SK-N-SH (cell line): ENCODE measurements around the gene PDGFC. TPM values are rescaled to one million over a fixed set of nuclear protein-coding genes. Genes with fewer than 3 reads are reported as not detected.
A peak's percentile ranks its signal among the peaks of the same experiment; 100 is the strongest.
"Not testable (repeated sequence)": the region's sequence is repeated elsewhere in the genome, so short reads cannot be mapped to it uniquely, and the experiment has no call there.

Experiments
- CTCF ChIA-PET: fragments of 300-600, 350-600 bp; formaldehyde crosslinking; extraction: SDS; loops from one replicate; lab custom pipeline; 2021; lab: Yijun Ruan, JAX
- POLR2A ChIA-PET: fragments of 350-600 bp; sonication (Branson Sonifier 250); formaldehyde crosslinking; extraction: SDS; loops from one replicate; lab custom pipeline; 2020; ENCODE audit warnings: antibody characterized with exemption, inconsistent platforms; lab: Yijun Ruan, JAX
- DNase-seq: peaks from one replicate; pipeline ENCODE4 v3.0.0; 2012
- H2AFZ ChIP-seq: fragments of 200-600 bp; sonication (generic); 2 replicates; pipeline ENCODE4 v1.8.1; 2016; ENCODE audit warnings: antibody characterized with exemption, mild to moderate bottlenecking, low read depth
- H3F3A ChIP-seq: fragments of 200-600 bp; sonication (generic); replicated peaks from 2 replicates; pipeline ENCODE3; 2016; ENCODE audit warnings: antibody characterized with exemption, mild to moderate bottlenecking; ENCODE audit not compliant: insufficient read depth
- H3K27ac ChIP-seq, 2 experiments: fragments of 200-500 bp in 1 of 2; fragments of 200-600 bp in 1 of 2; sonication (Bioruptor generic) in 1 of 2; sonication (generic), shearing (Covaris generic) in 1 of 2; 2 replicates each; pipeline versions ENCODE4 v1.5.1 to v1.6.1; 2014 to 2016; ENCODE audit warnings: low read depth in 2 of 2, inconsistent platforms in 1 of 2, low read length in 1 of 2, mild to moderate bottlenecking in 1 of 2, mixed read lengths in 1 of 2
- H3K27me3 ChIP-seq: fragments of 200-600 bp; sonication (generic), shearing (Covaris generic); 2 replicates; pipeline ENCODE4 v1.6.1; 2016; ENCODE audit warnings: mixed run types; ENCODE audit not compliant: insufficient read depth
- H3K36me3 ChIP-seq, 2 experiments: fragments of 200-500 bp in 1 of 2; fragments of 200-600 bp in 1 of 2; sonication (Bioruptor generic) in 1 of 2; sonication (generic) in 1 of 2; replicated peaks in 1 of 2; 2 replicates each; pipeline versions ENCODE3 to v1.5.1; 2014 to 2016; ENCODE audit warnings: low read length in 1 of 2, mild to moderate bottlenecking in 1 of 2; ENCODE audit not compliant: insufficient read depth in 2 of 2, control insufficient read depth in 1 of 2
- H3K4me1 ChIP-seq, 2 experiments: fragments of 200-500 bp in 1 of 2; fragments of 200-600 bp in 1 of 2; sonication (Bioruptor generic) in 1 of 2; sonication (generic), shearing (Covaris generic) in 1 of 2; 2 replicates each; pipeline versions ENCODE4 v1.5.1 to v1.6.1; 2014 to 2016; ENCODE audit warnings: low read depth in 1 of 2, low read length in 1 of 2, mixed run types in 1 of 2; ENCODE audit not compliant: insufficient read depth in 2 of 2, control insufficient read depth in 1 of 2
- H3K4me2 ChIP-seq: fragments of 200-600 bp; sonication (generic), shearing (Covaris generic); 2 replicates; pipeline ENCODE4 v1.6.1; 2017; ENCODE audit warnings: mixed run types
- H3K4me3 ChIP-seq, 2 experiments: fragments of 200-500 bp in 1 of 2; fragments of 200-600 bp in 1 of 2; sonication (Bioruptor generic) in 1 of 2; sonication (generic), shearing (Covaris generic) in 1 of 2; 2 replicates each; pipeline versions ENCODE4 v1.5.1 to v1.8.1; 2014 to 2016; ENCODE audit warnings: low read depth in 2 of 2, inconsistent platforms in 1 of 2, low read length in 1 of 2, mild to moderate bottlenecking in 1 of 2, mixed read lengths in 1 of 2, moderate library complexity in 1 of 2
- H3K79me2 ChIP-seq: fragments of 200-600 bp; sonication (generic); 2 replicates; pipeline ENCODE4 v1.8.1; 2017; ENCODE audit warnings: mild to moderate bottlenecking; ENCODE audit not compliant: insufficient read depth
- H3K9ac ChIP-seq: fragments of 200-600 bp; sonication (generic); 2 replicates; pipeline ENCODE4 v1.6.1; 2017; ENCODE audit warnings: mixed run types
- H3K9me2 ChIP-seq: fragments of 200-600 bp; sonication (generic); 2 replicates; pipeline ENCODE4 v1.6.1; 2017; ENCODE audit warnings: mixed run types
- H3K9me3 ChIP-seq: fragments of 200-600 bp; sonication (generic); 2 replicates; pipeline ENCODE4 v1.6.1; 2017; ENCODE audit warnings: mixed run types, mild to moderate bottlenecking, moderate library complexity
- H4K20me1 ChIP-seq: fragments of 200-600 bp; sonication (generic); 2 replicates; pipeline ENCODE4 v1.6.1; 2017; ENCODE audit warnings: mild to moderate bottlenecking, mixed run types; ENCODE audit not compliant: insufficient read depth
- CHD2 ChIP-seq: fragments of 150-350 bp; IDR thresholded peaks from 2 replicates; pipeline ENCODE4 v1.6.1; 2018; ENCODE audit warnings: low read length; ENCODE audit not compliant: partially characterized antibody
- EP300 ChIP-seq, 2 experiments: IDR thresholded peaks; 2 replicates each; pipeline versions ENCODE4 v1.4.0 to v1.6.1; 2012; ENCODE audit warnings: borderline replicate concordance in 1 of 2, low read depth in 1 of 2, low read length in 1 of 2
- EZH2phosphoT487 ChIP-seq: fragments of 200-600 bp; sonication (generic); IDR thresholded peaks from 2 replicates; pipeline ENCODE4 v1.6.1; 2017; ENCODE audit warnings: low read depth, mixed run types, mild to moderate bottlenecking, antibody characterized with exemption, moderate library complexity, borderline replicate concordance
- FOXJ3 ChIP-seq: sonication (generic); formaldehyde crosslinking; IDR thresholded peaks from 2 replicates; pipeline ENCODE4 v1.5.1; 2020; ENCODE audit warnings: mild to moderate bottlenecking, missing genetic modification reagents
- GABPA ChIP-seq: IDR thresholded peaks from 2 replicates; pipeline ENCODE4 v1.4.0; 2012; ENCODE audit warnings: low read depth, mild to moderate bottlenecking
- JUND ChIP-seq: IDR thresholded peaks from 2 replicates; pipeline ENCODE4 v1.4.0; 2012
- NFIC ChIP-seq: IDR thresholded peaks from 2 replicates; pipeline ENCODE4 v1.4.0; 2012; ENCODE audit warnings: borderline replicate concordance
- NRF1 ChIP-seq: IDR thresholded peaks from 2 replicates; pipeline ENCODE4 v1.6.1; 2012; ENCODE audit warnings: low read depth, mild to moderate bottlenecking, low read length
- POLR2AphosphoS5 ChIP-seq: IDR thresholded peaks from 2 replicates; pipeline ENCODE4 v1.6.1; 2012; ENCODE audit warnings: low read depth, low read length
- RFX5 ChIP-seq: IDR thresholded peaks from 2 replicates; pipeline ENCODE4 v1.6.1; 2012; ENCODE audit warnings: mild to moderate bottlenecking, improper control_type of control experiment, low read length
- RXRA ChIP-seq: IDR thresholded peaks from 2 replicates; pipeline ENCODE4 v1.4.0; 2012; ENCODE audit warnings: low read depth, mild to moderate bottlenecking, borderline replicate concordance
- SMC3 ChIP-seq: IDR thresholded peaks from 2 replicates; pipeline ENCODE4 v1.6.1; 2012; ENCODE audit warnings: low read depth, low read length, improper control_type of control experiment
- YY1 ChIP-seq: IDR thresholded peaks from 2 replicates; pipeline ENCODE4 v1.4.0; 2012; ENCODE audit warnings: low read depth, mild to moderate bottlenecking
- WGBS: methylation state at CpG from one replicate; pipeline ENCODE4 v1.1.6; 2017; ENCODE audit warnings: low lambda C conversion rate; 5-methylcytosine and 5-hydroxymethylcytosine counted together
- polyA plus RNA-seq, 3 experiments: library from polyadenylated mRNA; depleted of rRNA; stranded (reverse); fragments of >200 nt; gene quantifications; 2 replicates each; pipeline ENCODE4 v1.2.3, GENCODE V29; 2012
- TF ChIP-seq, protein P1 (sequence below): IDR thresholded peaks from 2 replicates; pipeline ENCODE4; 2012
- TF ChIP-seq, protein P2 (sequence below): IDR thresholded peaks from 2 replicates; pipeline ENCODE4 v1.4.0; 2012; ENCODE audit warnings: low read depth, borderline replicate concordance
- TF ChIP-seq, protein P3 (sequence below): fragments of 150-350 bp; IDR thresholded peaks from 2 replicates; pipeline ENCODE4 v1.6.1; 2016; ENCODE audit warnings: mild to moderate bottlenecking, low read depth, low read length
- TF ChIP-seq, protein P4 (sequence below): IDR thresholded peaks from 2 replicates; pipeline ENCODE4 v1.4.0; 2012; ENCODE audit warnings: low read depth, borderline replicate concordance
- TF ChIP-seq, protein P5 (sequence below): IDR thresholded peaks from 2 replicates; pipeline ENCODE4 v1.4.0; 2012; ENCODE audit warnings: low read depth

The PDGFC gene
- polyA plus RNA-seq, 1 of the 3 experiments (the other 2 are of a cell fraction), result 29.8 TPM

DNA sequence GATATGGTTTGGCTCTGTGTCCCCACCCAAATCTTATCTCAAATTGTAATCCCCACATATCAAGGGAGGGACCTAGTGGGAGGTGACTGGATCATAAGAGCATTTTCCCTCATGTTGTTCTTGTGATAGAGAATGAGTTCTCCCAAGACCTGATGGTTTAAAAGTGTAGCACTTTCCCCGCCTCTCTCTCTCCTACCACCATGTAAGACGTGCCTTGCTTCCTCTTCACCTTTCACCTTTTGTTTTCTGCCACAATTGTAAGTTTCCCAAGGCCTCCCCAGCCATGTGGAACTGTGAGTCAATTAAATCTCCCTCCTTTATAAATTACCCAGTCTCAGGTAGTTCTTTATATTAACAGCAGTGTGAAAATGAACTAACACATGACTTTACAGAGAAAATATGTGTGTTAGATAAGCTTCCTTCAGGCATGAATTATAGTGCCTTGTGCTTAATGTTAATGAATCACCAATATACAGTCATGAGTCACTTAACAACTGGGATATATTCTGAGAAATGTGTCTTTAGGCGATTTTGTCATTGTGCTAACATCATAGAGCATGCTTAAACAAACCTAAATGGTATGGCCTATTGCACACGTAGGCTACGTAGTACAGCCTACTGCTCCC lies 37.9 kb downstream of the PDGFC start (continued):
- no peak for TF ChIP-seq NRF1
- peak; percentile 20; the same call in 1 of the 2 replicates for TF ChIP-seq NFIC
- no peak for TF ChIP-seq SMC3
- TF ChIP-seq CHD2, result no peak
- TF ChIP-seq EZH2phosphoT487, result no peak
- no peak for TF ChIP-seq GABPA
- TF ChIP-seq RFX5, result no peak
- TF ChIP-seq, protein P1, sequence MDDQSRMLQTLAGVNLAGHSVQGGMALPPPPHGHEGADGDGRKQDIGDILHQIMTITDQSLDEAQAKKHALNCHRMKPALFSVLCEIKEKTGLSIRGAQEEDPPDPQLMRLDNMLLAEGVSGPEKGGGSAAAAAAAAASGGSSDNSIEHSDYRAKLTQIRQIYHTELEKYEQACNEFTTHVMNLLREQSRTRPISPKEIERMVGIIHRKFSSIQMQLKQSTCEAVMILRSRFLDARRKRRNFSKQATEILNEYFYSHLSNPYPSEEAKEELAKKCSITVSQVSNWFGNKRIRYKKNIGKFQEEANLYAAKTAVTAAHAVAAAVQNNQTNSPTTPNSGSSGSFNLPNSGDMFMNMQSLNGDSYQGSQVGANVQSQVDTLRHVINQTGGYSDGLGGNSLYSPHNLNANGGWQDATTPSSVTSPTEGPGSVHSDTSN, result peak; percentile 83
- peak; percentile 74 for TF ChIP-seq JUND

DNA sequence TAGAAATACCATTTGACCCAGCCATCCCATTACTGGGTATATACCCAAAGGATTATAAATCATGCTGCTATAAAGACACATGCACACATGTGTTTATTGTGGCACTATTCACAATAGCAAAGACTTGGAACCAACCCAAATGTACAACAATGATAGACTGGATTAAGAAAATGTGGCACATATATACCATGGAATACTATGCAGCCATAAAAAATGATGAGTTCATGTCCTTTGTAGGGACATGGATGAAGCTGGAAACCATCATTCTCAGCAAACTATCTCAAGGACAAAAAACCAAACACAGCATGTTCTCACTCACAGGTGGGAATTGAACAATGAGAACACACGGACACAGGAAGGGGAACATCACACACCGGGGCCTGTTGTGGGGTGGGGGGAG lies 39.2 kb downstream of the PDGFC start:
- Histone ChIP-seq H3F3A (peaks cover 40% of the 10 kb centered on the region), H3K36me3 (peaks cover 0 to 28% of the 10 kb centered on the region in 2 experiments), H3K27ac (peak overlapping the region in 1 of 2 experiments; percentile 68; a peak in 2 of 4 replicates), H3K79me2 (peaks cover 91% of the 10 kb centered on the region), H3K4me1 (peaks cover 0 to 26% of the 10 kb centered on the region in 2 experiments; a peak in 1 of 4 replicates)
- H3K9me2 ChIP-seq, H4K20me1 ChIP-seq, CTCF ChIA-PET, H3K4me3 ChIP-seq, H2AFZ ChIP-seq, DNase-seq, H3K9ac ChIP-seq, POLR2A ChIA-PET, H3K27me3 ChIP-seq, H3K9me3 ChIP-seq, H3K4me2 ChIP-seq: not testable (repeated sequence)
- 58% methylated on average over 2 of the region's 2 CpGs for WGBS

DNA sequence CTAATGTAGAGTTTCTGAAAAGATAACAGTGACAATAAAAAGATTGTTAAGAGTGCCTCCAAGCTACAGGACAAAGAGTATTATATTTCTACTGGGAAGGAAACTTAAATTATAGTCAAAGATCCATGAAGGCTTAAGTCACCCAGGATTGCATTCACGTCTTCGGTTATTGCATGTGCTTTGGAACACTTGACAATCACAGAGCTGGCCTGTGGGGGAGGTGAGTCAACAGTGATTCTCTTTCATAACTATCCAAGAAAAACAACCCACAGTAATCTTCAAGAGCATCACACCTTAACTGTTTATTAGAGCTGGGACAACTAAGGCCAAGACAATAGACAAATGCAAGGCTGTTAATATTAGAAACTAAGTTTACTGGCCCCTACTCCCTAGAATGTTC lies 40.3 kb downstream of the PDGFC start:
- peak overlapping the region in 1 of 2 experiments; percentile 68; a peak in 2 of 4 replicates for H3K27ac ChIP-seq
- TF ChIP-seq CHD2, result no peak
- TF ChIP-seq EP300 (IDR thresholded peaks at IDR 0.05; ENCODE audit: borderline replicate concordance in 1 of 2, low read depth in 1 of 2, low read length in 1 of 2), result peak in 1 of 2 experiments; percentile 65; a peak in 1 of 4 replicates
- TF ChIP-seq, protein P2, sequence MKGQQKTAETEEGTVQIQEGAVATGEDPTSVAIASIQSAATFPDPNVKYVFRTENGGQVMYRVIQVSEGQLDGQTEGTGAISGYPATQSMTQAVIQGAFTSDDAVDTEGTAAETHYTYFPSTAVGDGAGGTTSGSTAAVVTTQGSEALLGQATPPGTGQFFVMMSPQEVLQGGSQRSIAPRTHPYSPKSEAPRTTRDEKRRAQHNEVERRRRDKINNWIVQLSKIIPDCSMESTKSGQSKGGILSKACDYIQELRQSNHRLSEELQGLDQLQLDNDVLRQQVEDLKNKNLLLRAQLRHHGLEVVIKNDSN, result 0 out of 2 replicates have a peak, but pooled peaks have one; percentile 20
- TF ChIP-seq, protein P3, sequence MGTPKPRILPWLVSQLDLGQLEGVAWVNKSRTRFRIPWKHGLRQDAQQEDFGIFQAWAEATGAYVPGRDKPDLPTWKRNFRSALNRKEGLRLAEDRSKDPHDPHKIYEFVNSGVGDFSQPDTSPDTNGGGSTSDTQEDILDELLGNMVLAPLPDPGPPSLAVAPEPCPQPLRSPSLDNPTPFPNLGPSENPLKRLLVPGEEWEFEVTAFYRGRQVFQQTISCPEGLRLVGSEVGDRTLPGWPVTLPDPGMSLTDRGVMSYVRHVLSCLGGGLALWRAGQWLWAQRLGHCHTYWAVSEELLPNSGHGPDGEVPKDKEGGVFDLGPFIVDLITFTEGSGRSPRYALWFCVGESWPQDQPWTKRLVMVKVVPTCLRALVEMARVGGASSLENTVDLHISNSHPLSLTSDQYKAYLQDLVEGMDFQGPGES, result no peak
- peak; percentile 11; the same call in 1 of the 2 replicates for TF ChIP-seq POLR2AphosphoS5
- TF ChIP-seq, protein P4, sequence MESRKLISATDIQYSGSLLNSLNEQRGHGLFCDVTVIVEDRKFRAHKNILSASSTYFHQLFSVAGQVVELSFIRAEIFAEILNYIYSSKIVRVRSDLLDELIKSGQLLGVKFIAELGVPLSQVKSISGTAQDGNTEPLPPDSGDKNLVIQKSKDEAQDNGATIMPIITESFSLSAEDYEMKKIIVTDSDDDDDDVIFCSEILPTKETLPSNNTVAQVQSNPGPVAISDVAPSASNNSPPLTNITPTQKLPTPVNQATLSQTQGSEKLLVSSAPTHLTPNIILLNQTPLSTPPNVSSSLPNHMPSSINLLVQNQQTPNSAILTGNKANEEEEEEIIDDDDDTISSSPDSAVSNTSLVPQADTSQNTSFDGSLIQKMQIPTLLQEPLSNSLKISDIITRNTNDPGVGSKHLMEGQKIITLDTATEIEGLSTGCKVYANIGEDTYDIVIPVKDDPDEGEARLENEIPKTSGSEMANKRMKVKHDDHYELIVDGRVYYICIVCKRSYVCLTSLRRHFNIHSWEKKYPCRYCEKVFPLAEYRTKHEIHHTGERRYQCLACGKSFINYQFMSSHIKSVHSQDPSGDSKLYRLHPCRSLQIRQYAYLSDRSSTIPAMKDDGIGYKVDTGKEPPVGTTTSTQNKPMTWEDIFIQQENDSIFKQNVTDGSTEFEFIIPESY, result no peak
- no peak for TF ChIP-seq NRF1
- TF ChIP-seq, protein P5, sequence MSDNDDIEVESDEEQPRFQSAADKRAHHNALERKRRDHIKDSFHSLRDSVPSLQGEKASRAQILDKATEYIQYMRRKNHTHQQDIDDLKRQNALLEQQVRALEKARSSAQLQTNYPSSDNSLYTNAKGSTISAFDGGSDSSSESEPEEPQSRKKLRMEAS, result peak; percentile 75
- TF ChIP-seq, protein P1, result peak; percentile 59
- TF ChIP-seq JUND, result peak; percentile 62
- TF ChIP-seq RXRA, result no peak
- TF ChIP-seq FOXJ3 (CRISPR knock-in tag), result no peak
- 0 out of 2 replicates have a peak, but pooled peaks have one; percentile 41 for TF ChIP-seq YY1

More for the DNA sequence above, 40.3 kb downstream of the PDGFC start:
- no peak for DNase-seq
- peaks cover 0 to 26% of the 10 kb centered on the region in 2 experiments; a peak in 1 of 4 replicates for H3K4me1 ChIP-seq
- H3K4me3 ChIP-seq, result no peak overlapping the region
- H3K79me2 ChIP-seq, result peaks cover 91% of the 10 kb centered on the region
- H3K9me2 ChIP-seq, result no peaks in the 10 kb centered on the region
- H3F3A ChIP-seq, result peaks cover 40% of the 10 kb centered on the region
- no peak overlapping the region for H2AFZ ChIP-seq
- H4K20me1 ChIP-seq, result no peaks in the 10 kb centered on the region
- ChIA-PET POLR2A (no interaction called here), CTCF (no interaction called here)
- no peaks in the 10 kb centered on the region for H3K9me3 ChIP-seq
- WGBS, result 31% methylated on average over 2 of the region's 2 CpGs
- H3K36me3 ChIP-seq, result peaks cover 0 to 20% of the 10 kb centered on the region in 2 experiments
- no peaks in the 10 kb centered on the region for H3K27me3 ChIP-seq
- H3K4me2 ChIP-seq, result 0 out of 2 replicates have a peak overlapping the region, but pooled peaks have one; percentile 2
- peak overlapping the region; percentile 19; the same call in 1 of the 2 replicates for H3K9ac ChIP-seq
